Right lobe of liver (tissue), 4 donors: ENCODE results near the gene C3orf80.

Source experiments
- POLR2A ChIP-seq: fragments of 450-650 bp; IDR thresholded peaks from one replicate; pipeline ENCODE4 v1.6.1; 2017; ENCODE audit warnings: antibody characterized with exemption, mild to moderate bottlenecking
- TF ChIP-seq, protein P1 (sequence below), 4 donors: fragments of 200-600 bp in 3 of 4; fragments of 450-650 bp in 1 of 4; IDR thresholded peaks; one replicate each; pipeline versions ENCODE4 v1.5.1 to v1.8.0; 2016 to 2022; ENCODE audit warnings: antibody characterized with exemption in 4 of 4, mild to moderate bottlenecking in 2 of 4
- donor health status: DM: no; HTN: no; CAD: no.
- donor health status: DM: no; HTN: no; CAD: no.
- donor health status: DM: no; HTN: yes; CAD: no.

DNA sequence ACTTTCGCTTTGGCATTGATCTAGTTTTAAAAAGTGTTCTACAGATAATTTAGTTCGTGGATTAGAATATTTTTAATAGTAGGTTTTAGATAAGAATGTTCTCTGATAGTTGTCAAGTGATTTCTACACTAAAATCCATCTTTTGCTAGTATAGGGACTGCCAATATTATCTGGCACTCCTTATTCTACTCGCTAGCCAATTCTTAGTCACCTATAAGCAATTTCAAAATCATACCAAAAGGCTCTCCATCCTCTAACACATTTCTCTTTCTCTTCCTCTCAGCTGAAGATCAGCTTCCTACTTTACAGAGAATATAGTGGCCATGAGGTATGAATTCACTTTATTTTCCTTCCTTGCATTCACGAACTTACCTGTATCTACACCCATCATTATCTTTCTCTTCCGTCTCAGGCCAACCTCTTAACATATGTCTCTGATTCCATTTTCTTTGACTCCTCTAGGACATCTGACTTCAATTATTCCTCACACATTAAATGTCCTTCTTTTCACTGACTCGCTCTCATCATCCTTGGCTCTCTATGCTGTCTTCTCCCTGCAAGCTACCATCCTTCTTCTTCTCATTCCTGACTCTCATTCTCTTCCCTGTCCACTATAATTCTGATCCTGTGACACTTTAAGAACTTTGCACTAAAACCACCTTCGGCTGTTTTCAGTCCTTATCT is 35.5 kb downstream of the C3orf80 start:
- TF ChIP-seq, protein P1, sequence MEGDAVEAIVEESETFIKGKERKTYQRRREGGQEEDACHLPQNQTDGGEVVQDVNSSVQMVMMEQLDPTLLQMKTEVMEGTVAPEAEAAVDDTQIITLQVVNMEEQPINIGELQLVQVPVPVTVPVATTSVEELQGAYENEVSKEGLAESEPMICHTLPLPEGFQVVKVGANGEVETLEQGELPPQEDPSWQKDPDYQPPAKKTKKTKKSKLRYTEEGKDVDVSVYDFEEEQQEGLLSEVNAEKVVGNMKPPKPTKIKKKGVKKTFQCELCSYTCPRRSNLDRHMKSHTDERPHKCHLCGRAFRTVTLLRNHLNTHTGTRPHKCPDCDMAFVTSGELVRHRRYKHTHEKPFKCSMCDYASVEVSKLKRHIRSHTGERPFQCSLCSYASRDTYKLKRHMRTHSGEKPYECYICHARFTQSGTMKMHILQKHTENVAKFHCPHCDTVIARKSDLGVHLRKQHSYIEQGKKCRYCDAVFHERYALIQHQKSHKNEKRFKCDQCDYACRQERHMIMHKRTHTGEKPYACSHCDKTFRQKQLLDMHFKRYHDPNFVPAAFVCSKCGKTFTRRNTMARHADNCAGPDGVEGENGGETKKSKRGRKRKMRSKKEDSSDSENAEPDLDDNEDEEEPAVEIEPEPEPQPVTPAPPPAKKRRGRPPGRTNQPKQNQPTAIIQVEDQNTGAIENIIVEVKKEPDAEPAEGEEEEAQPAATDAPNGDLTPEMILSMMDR (IDR thresholded peaks at IDR 0.05), result no peak
- no peak for TF ChIP-seq POLR2A
